AG09319 (cell line): Measurements from ENCODE around the gene NUB1.

Experiments used
- DNase-seq: peaks from one replicate; pipeline ENCODE4 v3.0.0-alpha.2; 2010; ENCODE audit warnings: low read depth; ENCODE audit errors: extremely low read depth
- CTCF ChIP-seq: IDR thresholded peaks from 2 replicates; pipeline ENCODE4 v1.5.1; 2011; ENCODE audit warnings: low read depth, mild to moderate bottlenecking, inconsistent platforms, low read length, moderate library complexity

The NUB1 gene

DNA sequence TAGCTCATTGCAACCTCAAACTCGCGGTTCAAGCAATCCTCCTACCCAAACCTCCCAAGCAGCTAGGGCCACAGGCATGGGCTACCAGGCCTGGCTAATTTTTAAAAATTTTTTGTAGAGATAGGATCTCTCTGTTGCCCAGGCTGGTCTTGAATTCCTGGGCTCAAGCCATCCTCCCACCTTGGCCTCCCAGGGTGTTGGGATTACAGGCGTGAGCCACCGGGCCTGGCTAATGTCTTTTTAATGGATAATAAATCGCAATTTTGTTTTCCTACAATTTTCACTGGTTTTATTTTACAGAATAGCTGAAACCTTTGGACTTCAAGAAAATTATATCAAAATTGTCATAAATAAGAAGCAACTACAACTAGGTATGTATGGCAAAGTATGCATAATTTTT lies 10.9 kb downstream of the NUB1 start:
- DNase-seq = no peak
- no peak for TF ChIP-seq CTCF

GRCh38 chr7:151361193-151361959 lies 19.8 kb downstream of the NUB1 start:
- DNase-seq = no peak
- no peak for TF ChIP-seq CTCF

DNA sequence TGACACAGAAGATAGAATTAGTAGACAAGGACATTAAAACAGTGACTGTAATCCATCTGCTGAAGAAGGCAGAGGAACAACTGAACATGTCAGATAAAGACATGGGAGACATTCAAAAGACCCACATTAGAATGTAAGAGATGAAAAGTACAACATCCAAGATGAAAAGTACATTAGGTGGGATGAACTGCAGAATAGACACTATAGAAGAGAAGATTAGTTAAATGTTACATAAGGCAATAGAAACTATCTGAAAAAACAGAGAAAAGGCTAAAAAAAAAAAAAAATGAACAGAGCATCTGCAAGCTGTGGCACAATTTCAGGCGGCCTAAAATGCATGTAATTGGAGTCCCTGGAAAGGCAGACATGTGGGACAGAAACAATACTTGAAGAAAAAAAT lies 21.6 kb downstream of the NUB1 start:
- TF ChIP-seq CTCF = no peak
- no peak for DNase-seq

DNA sequence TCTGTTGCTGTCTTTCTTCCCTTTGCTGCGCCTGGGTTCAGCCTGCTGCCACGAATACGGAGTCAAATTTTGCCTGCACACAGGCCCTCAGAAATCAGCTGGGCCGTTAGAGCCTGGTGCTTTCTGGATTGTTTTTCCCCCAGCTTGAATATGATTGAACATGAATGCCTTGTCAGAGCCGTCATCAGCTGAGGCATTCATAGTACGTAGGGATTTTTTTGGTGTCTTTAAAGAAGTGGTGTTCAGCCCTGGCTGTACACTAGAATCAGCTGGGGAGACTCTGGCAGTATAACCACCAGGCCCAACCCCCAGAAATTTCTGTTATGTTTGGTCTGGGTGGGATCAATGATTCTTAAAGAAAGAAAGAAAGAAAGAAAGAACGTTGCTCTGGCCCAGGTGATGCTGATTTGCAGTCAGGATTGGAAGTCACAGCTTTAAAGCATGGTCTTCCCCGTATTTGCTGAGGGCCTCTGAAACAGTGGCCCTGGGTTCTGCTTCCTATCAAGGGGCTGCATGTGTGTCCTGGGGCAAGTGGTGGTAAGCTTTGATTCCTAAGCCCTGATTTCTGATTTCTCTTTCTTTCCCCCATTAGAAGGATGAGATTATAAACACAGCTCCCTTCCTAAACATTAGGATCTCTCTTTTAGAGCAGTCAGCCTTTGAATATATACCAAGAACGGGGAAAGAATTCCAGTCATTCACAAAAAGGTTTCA lies 24.7 kb downstream of the NUB1 start:
- DNase-seq = no peak
- no peak for TF ChIP-seq CTCF

DNA sequence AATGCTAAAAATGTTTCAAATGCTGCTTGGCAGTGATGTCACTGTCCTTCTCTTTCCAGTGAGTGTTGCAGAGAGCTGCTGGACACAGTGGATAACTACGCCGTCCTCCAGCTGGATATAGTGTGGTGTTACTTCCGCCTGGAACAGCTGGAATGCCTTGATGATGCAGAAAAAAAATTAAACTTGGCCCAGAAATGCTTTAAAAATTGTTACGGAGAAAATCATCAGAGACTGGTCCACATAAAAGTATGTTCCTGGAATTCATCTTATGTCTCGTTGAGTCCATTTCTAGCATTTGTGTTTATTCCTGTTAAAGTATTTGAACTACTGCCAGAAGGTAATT lies 25.2 kb downstream of the NUB1 start:
- no peak for TF ChIP-seq CTCF
- peak; percentile 14 for DNase-seq

GRCh38 chr7:151367284-151367683 lies 25.7 kb downstream of the NUB1 start:
- TF ChIP-seq CTCF = no peak
- DNase-seq = no peak

DNA sequence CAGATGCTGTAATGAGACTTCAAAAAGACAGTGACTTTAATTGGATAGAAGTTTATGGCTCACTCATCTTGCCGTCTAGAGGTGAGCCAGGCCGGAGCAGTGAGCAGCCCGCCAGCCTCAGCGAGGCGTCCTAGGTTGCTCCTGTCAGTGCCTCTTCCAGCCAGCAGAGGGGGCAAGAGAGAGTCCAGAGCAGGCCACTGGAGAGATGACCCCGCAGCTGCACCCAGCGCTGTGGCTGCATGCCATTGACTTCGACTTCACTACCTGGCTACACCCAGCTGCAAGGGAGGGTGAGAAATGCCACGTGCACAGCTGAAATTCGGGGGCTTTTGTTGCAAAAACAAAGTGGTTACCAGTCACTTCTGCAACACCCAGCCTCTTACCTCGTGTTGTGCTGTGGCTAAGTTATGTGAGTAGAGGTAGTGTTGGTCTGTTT lies 26.5 kb downstream of the NUB1 start:
- peak; percentile 16 for DNase-seq
- TF ChIP-seq CTCF = peak; percentile 99
